Measurements from ENCODE around the gene ITSN2. TPM values are rescaled to one million over a fixed set of nuclear protein-coding genes. Genes with fewer than 3 reads are reported as not detected.

Gene ITSN2
- total RNA-seq, 2 donors from 2014 or later = 12.6 to 16.8 TPM

DNA sequence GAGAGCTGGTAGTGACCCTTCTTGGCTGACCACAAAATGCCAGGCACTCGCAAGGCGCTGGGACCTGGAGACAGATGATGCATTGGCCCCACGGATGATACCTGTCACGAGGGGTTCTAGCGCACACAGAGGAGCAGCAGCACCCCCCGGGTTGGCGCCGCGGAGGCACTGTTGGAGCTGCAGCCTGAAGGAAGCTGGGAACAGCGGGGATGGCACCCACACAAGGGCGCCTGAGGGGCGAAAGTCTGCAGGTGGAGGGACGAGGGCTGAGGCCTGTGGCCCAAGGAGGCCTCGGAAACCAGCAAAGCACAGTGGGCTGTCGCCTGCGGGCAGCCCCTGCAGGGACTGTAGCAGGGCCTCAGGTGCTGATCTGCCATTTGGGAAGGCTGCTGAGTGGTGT is 151.8 kb downstream of the ITSN2 start:
- Histone ChIP-seq H3K4me3 (ENCODE audit: low read length) (no peak overlapping the region), H3K27ac (ENCODE audit: low read depth, low read length) (no peak overlapping the region), H3K27me3 (ENCODE audit: control insufficient read depth, insufficient read depth, low read length, poor library complexity, severe bottlenecking) (peaks cover 95% of the 10 kb centered on the region), H3K9ac (ENCODE audit: extremely low read depth, low read length, poor library complexity, severe bottlenecking) (no peak overlapping the region), H3K9me3 (ENCODE audit: control insufficient read depth, low read length) (no peaks in the 10 kb centered on the region), H3K36me3 (ENCODE audit: control insufficient read depth, insufficient read depth, low read length) (no peaks in the 10 kb centered on the region), H3K4me1 (ENCODE audit: control insufficient read depth, insufficient read depth, low read length) (no peaks in the 10 kb centered on the region)
- no peak for TF ChIP-seq CTCF (conservative IDR thresholded peaks at IDR 0.05)
- Mint-ChIP-seq H3K4me1 (no peaks in the 10 kb centered on the region), H3K27me3 (ENCODE audit: insufficient read depth) (peaks cover 76% of the 10 kb centered on the region), H3K36me3 (ENCODE audit: low read depth) (peaks cover 32% of the 10 kb centered on the region), H3K9me3 (no peaks in the 10 kb centered on the region), H3K4me3 (no peak overlapping the region), H3K27ac (no peak overlapping the region)
- DNase-seq = no peak
- 96% methylated on average over 15 to 16 of the region's 16 CpGs for WGBS, 2 experiments (ENCODE audit: insufficient coverage in 1 of 2, insufficient read length in 1 of 2)

DNA sequence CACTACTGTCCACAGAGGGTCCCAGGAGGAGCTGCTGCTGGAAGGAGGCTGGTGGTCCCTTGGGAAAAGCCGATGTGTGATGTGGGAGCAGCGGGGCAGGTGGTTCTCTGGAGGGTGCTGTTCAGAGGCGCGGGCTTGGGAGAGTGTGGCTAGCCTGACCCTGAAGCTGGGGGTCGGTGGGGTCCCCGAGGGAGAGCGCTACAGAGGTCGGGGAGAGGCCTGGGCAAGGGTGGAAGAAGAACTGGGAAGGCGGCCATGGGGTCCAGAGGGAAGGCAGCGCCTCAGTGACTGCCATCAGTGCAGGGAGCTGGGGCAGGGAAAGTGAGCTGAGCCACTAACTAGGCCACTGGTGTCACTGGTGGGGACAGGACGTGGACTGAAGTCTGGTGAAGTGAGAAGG is 153.0 kb downstream of the ITSN2 start:
- H3K27me3 ChIP-seq (ENCODE audit: control insufficient read depth, insufficient read depth, low read length, poor library complexity, severe bottlenecking) = peaks cover 95% of the 10 kb centered on the region

GRCh38 chr2:24206714-24207113 is 153.6 kb downstream of the ITSN2 start:
- Histone ChIP-seq H3K4me3 (ENCODE audit: low read length) (no peak overlapping the region), H3K4me1 (ENCODE audit: control insufficient read depth, insufficient read depth, low read length) (no peaks in the 10 kb centered on the region), H3K9ac (ENCODE audit: extremely low read depth, low read length, poor library complexity, severe bottlenecking) (no peak overlapping the region), H3K36me3 (ENCODE audit: control insufficient read depth, insufficient read depth, low read length) (no peaks in the 10 kb centered on the region), H3K9me3 (ENCODE audit: control insufficient read depth, low read length) (no peaks in the 10 kb centered on the region), H3K27ac (ENCODE audit: low read depth, low read length) (no peak overlapping the region), H3K27me3 (ENCODE audit: control insufficient read depth, insufficient read depth, low read length, poor library complexity, severe bottlenecking) (peaks cover 94% of the 10 kb centered on the region)
- Mint-ChIP-seq H3K27ac (no peak overlapping the region), H3K4me1 (no peaks in the 10 kb centered on the region), H3K9me3 (no peaks in the 10 kb centered on the region), H3K27me3 (ENCODE audit: insufficient read depth) (peaks cover 71% of the 10 kb centered on the region), H3K4me3 (no peak overlapping the region), H3K36me3 (ENCODE audit: low read depth) (peaks cover 33% of the 10 kb centered on the region)
- DNase-seq = no peak
- WGBS, 2 experiments (ENCODE audit: insufficient coverage in 1 of 2, insufficient read length in 1 of 2) = 83 to 88% methylated on average over 8 of the region's 8 CpGs
- no peak for TF ChIP-seq CTCF (conservative IDR thresholded peaks at IDR 0.05)

More for the DNA sequence above, 153.0 kb downstream of the ITSN2 start:
- H3K9ac ChIP-seq (ENCODE audit: extremely low read depth, low read length, poor library complexity, severe bottlenecking) = no peak overlapping the region
- H3K27ac ChIP-seq (ENCODE audit: low read depth, low read length) = no peak overlapping the region
- Mint-ChIP-seq H3K27ac (no peak overlapping the region), H3K36me3 (ENCODE audit: low read depth) (peaks cover 33% of the 10 kb centered on the region), H3K27me3 (ENCODE audit: insufficient read depth) (peaks cover 73% of the 10 kb centered on the region), H3K9me3 (no peaks in the 10 kb centered on the region), H3K4me3 (no peak overlapping the region), H3K4me1 (no peaks in the 10 kb centered on the region)
- H3K9me3 ChIP-seq (ENCODE audit: control insufficient read depth, low read length) = no peaks in the 10 kb centered on the region
- TF ChIP-seq CTCF (conservative IDR thresholded peaks at IDR 0.05) = no peak
- DNase-seq = no peak
- 86 to 87% methylated on average over 10 to 11 of the region's 11 CpGs for whole genome bisulfite sequencing, 2 experiments (ENCODE audit: insufficient coverage in 1 of 2, insufficient read length in 1 of 2)
- H3K4me1 ChIP-seq (ENCODE audit: control insufficient read depth, insufficient read depth, low read length) = no peaks in the 10 kb centered on the region
- no peaks in the 10 kb centered on the region for H3K36me3 ChIP-seq (ENCODE audit: control insufficient read depth, insufficient read depth, low read length)
- no peak overlapping the region for H3K4me3 ChIP-seq (ENCODE audit: low read length)

All from endodermal cell (in vitro differentiated cells).